AG04449 (cell line): ENCODE data around the gene MAP2K4.

Experiments
- CTCF ChIA-PET: fragments of 350-600 bp; formaldehyde crosslinking; extraction: SDS; loops from one replicate; lab custom pipeline; 2021; ENCODE audit warnings: antibody characterized with exemption; lab: Yijun Ruan, JAX
- POLR2A ChIA-PET: fragments of 400-600, 350-600 bp; formaldehyde crosslinking; extraction: SDS; loops from one replicate; lab custom pipeline; 2020; ENCODE audit warnings: antibody characterized with exemption, inconsistent platforms; lab: Yijun Ruan, JAX
- DNase-seq: peaks from one replicate; pipeline ENCODE4 v3.0.0-alpha.2; 2010; ENCODE audit warnings: low read depth, low spot score
- H3K4me3 ChIP-seq: 2 replicates; pipeline ENCODE4 v1.5.1; 2011; ENCODE audit warnings: low read depth, mild to moderate bottlenecking, control low read depth, low read length
- TF ChIP-seq, protein P1 (sequence below): IDR thresholded peaks from one replicate; pipeline ENCODE4 v1.5.1; 2011; ENCODE audit warnings: mild to moderate bottlenecking, moderate library complexity, low read length, control low read depth, inconsistent platforms; ENCODE audit not compliant: insufficient read depth; ENCODE audit errors: missing control alignments

Gene MAP2K4

DNA sequence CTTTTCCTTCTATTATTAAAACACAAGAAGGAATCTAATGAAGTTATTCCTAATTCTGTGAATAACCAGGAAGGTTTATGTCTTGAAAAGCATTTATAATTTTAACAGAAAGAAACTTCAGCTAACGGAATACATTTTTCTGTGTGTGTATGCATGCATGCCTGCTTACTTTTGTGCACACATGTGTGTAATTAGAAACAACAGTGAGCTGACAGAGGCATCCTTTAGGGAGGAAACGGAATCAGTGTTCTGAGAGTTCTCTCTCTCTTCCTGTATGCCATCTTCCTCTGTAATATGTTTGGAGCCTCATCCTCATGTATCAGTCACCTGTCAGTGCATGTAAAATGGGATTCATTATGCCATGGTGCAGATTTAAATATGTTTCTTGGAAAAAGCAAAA lies 107.0 kb downstream of the MAP2K4 start:
- no peak overlapping the region for H3K4me3 ChIP-seq
- ChIA-PET CTCF (interaction anchor here (1.6 kb wide), 1 partner anchor 9 kb away, joined by 3 read pairs; no protein-coding TSS in a partner anchor), POLR2A (no interaction called here)
- no peak for DNase-seq
- TF ChIP-seq, protein P1, sequence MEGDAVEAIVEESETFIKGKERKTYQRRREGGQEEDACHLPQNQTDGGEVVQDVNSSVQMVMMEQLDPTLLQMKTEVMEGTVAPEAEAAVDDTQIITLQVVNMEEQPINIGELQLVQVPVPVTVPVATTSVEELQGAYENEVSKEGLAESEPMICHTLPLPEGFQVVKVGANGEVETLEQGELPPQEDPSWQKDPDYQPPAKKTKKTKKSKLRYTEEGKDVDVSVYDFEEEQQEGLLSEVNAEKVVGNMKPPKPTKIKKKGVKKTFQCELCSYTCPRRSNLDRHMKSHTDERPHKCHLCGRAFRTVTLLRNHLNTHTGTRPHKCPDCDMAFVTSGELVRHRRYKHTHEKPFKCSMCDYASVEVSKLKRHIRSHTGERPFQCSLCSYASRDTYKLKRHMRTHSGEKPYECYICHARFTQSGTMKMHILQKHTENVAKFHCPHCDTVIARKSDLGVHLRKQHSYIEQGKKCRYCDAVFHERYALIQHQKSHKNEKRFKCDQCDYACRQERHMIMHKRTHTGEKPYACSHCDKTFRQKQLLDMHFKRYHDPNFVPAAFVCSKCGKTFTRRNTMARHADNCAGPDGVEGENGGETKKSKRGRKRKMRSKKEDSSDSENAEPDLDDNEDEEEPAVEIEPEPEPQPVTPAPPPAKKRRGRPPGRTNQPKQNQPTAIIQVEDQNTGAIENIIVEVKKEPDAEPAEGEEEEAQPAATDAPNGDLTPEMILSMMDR: no peak

DNA sequence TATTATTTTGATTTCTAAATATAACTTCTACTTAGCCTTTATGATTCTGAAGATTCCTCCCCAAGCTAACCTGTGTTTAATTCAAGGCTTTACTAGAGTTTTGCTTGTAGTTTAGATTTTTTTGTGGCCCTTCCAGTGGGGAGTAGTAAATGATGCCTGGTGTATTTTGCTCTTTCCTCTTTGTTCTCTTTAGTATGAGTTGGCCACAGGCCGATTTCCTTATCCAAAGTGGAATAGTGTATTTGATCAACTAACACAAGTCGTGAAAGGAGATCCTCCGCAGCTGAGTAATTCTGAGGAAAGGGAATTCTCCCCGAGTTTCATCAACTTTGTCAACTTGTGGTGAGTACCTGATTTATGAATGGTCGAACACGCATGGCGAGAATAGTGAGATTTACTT lies 108.3 kb downstream of the MAP2K4 start:
- ChIA-PET POLR2A (no interaction called here), CTCF (no interaction called here)
- DNase-seq: no peak
- TF ChIP-seq, protein P1: no peak
- no peak overlapping the region for H3K4me3 ChIP-seq

DNA sequence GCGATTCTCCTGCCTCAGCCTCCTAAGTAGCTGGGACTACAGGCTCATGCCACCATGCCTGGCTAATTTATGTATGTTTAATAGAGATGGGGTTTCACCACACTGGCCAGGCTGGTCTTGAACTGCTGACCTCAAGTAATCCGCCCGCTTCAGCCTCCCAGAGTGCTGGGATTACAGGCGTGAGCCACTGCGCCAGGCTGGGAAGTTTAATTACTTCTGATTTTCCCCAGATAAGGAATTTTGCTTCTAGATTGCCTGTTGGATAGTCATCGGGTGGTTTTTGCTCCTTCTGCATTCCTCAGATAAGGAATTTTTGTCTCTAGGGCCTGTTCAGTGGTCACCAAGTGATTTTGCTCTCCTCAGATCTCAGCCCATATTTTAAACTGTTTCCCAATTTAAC lies 112.5 kb downstream of the MAP2K4 start:
- CTCF ChIA-PET: no interaction called here
- no peak overlapping the region for H3K4me3 ChIP-seq
- POLR2A ChIA-PET: interaction anchor here (0.9 kb wide), 1 partner anchor 136 kb away, joined by 3 read pairs; the partner anchor contains the start of gene ZNF18
- DNase-seq: peak; percentile 16
- TF ChIP-seq, protein P1: no peak

DNA sequence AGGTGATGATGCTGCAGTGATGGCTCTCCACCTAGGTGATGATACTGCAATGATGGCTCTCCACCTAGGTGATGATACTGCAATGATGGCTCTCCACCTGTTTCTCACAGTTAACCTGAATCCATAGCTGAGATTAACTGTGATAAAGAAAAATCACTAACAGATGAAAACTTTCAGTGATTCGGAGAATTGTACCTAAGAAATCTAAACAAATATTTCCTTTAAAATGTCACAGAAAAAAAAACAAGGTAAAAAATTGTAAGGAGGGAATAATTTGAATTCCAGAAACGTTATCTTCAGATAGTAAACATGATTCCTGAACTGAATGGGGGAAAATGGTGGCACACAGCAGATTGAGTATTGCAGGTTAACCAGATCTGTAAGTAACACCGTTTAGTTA lies 113.4 kb downstream of the MAP2K4 start:
- ChIA-PET CTCF (interaction anchor here (0.7 kb wide), 1 partner anchor 43 kb away, joined by 5 read pairs; no protein-coding TSS in a partner anchor), POLR2A (interaction anchor here (0.9 kb wide), 1 partner anchor 137 kb away, joined by 3 read pairs; the partner anchor contains the start of gene ZNF18)
- H3K4me3 ChIP-seq: no peak overlapping the region
- TF ChIP-seq, protein P1: no peak
- no peak for DNase-seq

DNA sequence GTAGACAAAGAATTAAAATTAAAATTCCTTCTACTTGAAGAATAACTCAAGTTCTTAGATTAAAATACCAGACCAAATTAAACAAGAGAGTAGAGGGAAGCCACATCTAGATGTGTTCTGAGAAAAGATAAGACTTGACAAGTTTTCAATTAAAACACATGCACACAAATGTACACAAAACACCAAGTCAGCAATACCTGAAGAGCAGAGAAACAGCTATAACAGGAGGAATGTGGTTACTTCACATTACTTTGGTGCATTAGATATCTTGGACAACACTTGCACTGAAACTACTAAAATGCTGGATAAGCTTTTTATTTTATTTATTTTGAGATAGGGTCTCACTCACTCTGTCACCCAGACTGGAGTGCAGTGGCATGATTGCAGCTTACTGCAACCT lies 113.9 kb downstream of the MAP2K4 start:
- no peak for DNase-seq
- H3K4me3 ChIP-seq: no peak overlapping the region
- TF ChIP-seq, protein P1: no peak
- ChIA-PET POLR2A (interaction anchor here (0.6 kb wide), 1 partner anchor 853 kb away, joined by 3 read pairs; no protein-coding TSS in a partner anchor), CTCF (interaction anchor here (0.7 kb wide), 1 partner anchor 43 kb away, joined by 5 read pairs; no protein-coding TSS in a partner anchor)

DNA sequence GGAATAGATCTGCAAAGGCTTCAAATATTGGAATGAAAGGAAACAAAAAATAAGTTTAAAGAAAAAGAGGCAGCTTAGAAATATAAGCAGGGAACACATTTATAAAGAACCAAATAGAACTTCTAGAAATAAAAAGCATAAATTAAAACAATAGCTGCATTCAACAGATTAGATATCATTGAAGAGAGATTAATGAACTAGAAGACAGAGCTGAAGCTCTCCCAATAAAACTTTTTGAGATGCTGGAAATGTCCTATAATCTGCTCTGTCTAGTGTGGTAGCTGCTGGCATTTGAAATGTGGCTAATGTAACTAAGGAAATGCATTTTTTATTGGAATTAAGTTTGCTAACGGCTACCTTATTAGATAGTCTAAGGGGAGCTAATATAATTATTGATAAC lies 115.6 kb downstream of the MAP2K4 start:
- no peak for DNase-seq
- TF ChIP-seq, protein P1: no peak
- H3K4me3 ChIP-seq: no peak overlapping the region
- POLR2A ChIA-PET: no interaction called here
- CTCF ChIA-PET: no interaction called here
